HCT116 (cell line): ENCODE measurements around the gene ESX1. TPM values are rescaled to one million over a fixed set of nuclear protein-coding genes. Genes with fewer than 3 reads are reported as not detected.

Experiments
- ATAC-seq: fragments of 200-7000 bp; cut with Tn5 transposase; 2 replicates; pipeline ENCODE4 v1.9.1; 2020; ENCODE audit warnings: mild to moderate bottlenecking, moderate library complexity
- BruUV-seq: library from RNA; stranded (reverse); fragments of 400-500 nt; replicated peaks from 2 replicates; lab custom pipeline; 2021; lab: Mats Ljungman, UMichigan
- CTCF ChIA-PET: fragments of 300-600 bp; sonication (Branson Sonifier 250); formaldehyde crosslinking; loops from one replicate; lab custom pipeline; 2021; ENCODE audit warnings: antibody characterized with exemption; lab: Charles Lee
- POLR2A ChIA-PET: fragments of 300-600, 350-600 bp; sonication (Branson Sonifier 250); formaldehyde crosslinking; loops from one replicate; lab custom pipeline; 2021; ENCODE audit warnings: antibody characterized with exemption; lab: Charles Lee
- RAD21 ChIA-PET, 2 experiments: fragments of 300-600 bp; sonication (Branson Sonifier 250); formaldehyde crosslinking; loops; one replicate each; lab custom pipeline; 2023; ENCODE audit warnings: low total read pairs in 2 of 2; ENCODE audit not compliant: uncharacterized antibody in 2 of 2, unreplicated experiment in 2 of 2, low non-redundant PET in 1 of 2; lab: Charles Lee
- DNase-seq: peaks from one replicate; pipeline ENCODE4 v3.0.0-alpha.2; 2010; ENCODE audit warnings: low read depth, low spot score
- H2AFZ ChIP-seq: fragments of 200-600 bp; shearing (Covaris generic), sonication (generic); 2 replicates; pipeline ENCODE4 v1.6.1; 2017; ENCODE audit warnings: low read depth, mixed run types, mixed read lengths, antibody characterized with exemption, low read length; ENCODE audit not compliant: poor library complexity, severe bottlenecking
- H3K27ac ChIP-seq: 2 replicates; pipeline ENCODE4 v1.5.1; 2012; ENCODE audit warnings: low read depth, low read length
- H3K27me3 ChIP-seq: fragments of 200-600 bp; sonication (generic); 2 replicates; pipeline ENCODE4 v1.6.1; 2016; ENCODE audit warnings: mixed run types, low read length, mixed read lengths; ENCODE audit not compliant: insufficient read depth
- H3K36me3 ChIP-seq, 2 experiments: fragments of 200-500 bp in 1 of 2; fragments of 200-600 bp in 1 of 2; sonication (Bioruptor generic) in 1 of 2; sonication (generic) in 1 of 2; 2 replicates each; pipeline versions ENCODE4 v1.5.1 to v1.6.1; 2014 to 2016; ENCODE audit warnings: low read length in 2 of 2, inconsistent platforms in 1 of 2, mixed read lengths in 1 of 2, mixed run types in 1 of 2; ENCODE audit not compliant: insufficient read depth in 2 of 2, control insufficient read depth in 1 of 2
- H3K4me1 ChIP-seq, 2 experiments: fragments of 200-600 bp in 1 of 2; sonication (generic) in 1 of 2; 2 replicates each; pipeline versions ENCODE4 v1.5.1 to v1.6.1; 2012 to 2017; ENCODE audit warnings: low read length in 2 of 2, inconsistent platforms in 1 of 2, mild to moderate bottlenecking in 1 of 2, mixed read lengths in 1 of 2, mixed run types in 1 of 2, moderate library complexity in 1 of 2; ENCODE audit not compliant: insufficient read depth in 2 of 2, control insufficient read depth in 1 of 2
- H3K4me2 ChIP-seq: fragments of 200-600 bp; sonication (generic); 2 replicates; pipeline ENCODE4 v1.6.1; 2017; ENCODE audit warnings: mixed run types, low read length, mixed read lengths
- H3K4me3 ChIP-seq, 2 experiments: fragments of 200-600 bp in 1 of 2; sonication (generic) in 1 of 2; replicated peaks in 1 of 2; 2 replicates each; pipeline ENCODE4 v1.5.1; 2011 to 2016; ENCODE audit warnings: low read length in 2 of 2, control low read depth in 1 of 2, low read depth in 1 of 2, mild to moderate bottlenecking in 1 of 2, mixed read lengths in 1 of 2, mixed run types in 1 of 2
- H3K79me2 ChIP-seq: fragments of 200-600 bp; sonication (generic); 2 replicates; pipeline ENCODE4 v1.6.1; 2017; ENCODE audit warnings: mild to moderate bottlenecking, mixed run types, low read length, moderate library complexity, mixed read lengths; ENCODE audit not compliant: insufficient read depth
- H3K9ac ChIP-seq: fragments of 200-600 bp; sonication (generic); 2 replicates; pipeline ENCODE4 v1.6.1; 2016; ENCODE audit warnings: low read length, mixed read lengths
- H3K9me2 ChIP-seq: fragments of 200-600 bp; sonication (generic), shearing (Covaris generic); 2 replicates; pipeline ENCODE4 v1.6.1; 2017; ENCODE audit warnings: mixed run types, mild to moderate bottlenecking, moderate library complexity; ENCODE audit not compliant: insufficient read depth
- H3K9me3 ChIP-seq, 2 experiments: fragments of 200-500 bp in 1 of 2; fragments of 200-600 bp in 1 of 2; sonication (Bioruptor generic) in 1 of 2; sonication (generic) in 1 of 2; 2 replicates each; pipeline ENCODE4 v1.6.1; 2014 to 2017; ENCODE audit warnings: low read length in 2 of 2, mixed read lengths in 2 of 2, inconsistent platforms in 1 of 2, low read depth in 1 of 2, mild to moderate bottlenecking in 1 of 2, mixed run types in 1 of 2, moderate library complexity in 1 of 2; ENCODE audit not compliant: control insufficient read depth in 1 of 2, insufficient read depth in 1 of 2
- H4K20me1 ChIP-seq: fragments of 200-600 bp; sonication (generic), shearing (Covaris generic); 2 replicates; pipeline ENCODE4 v1.6.1; 2017; ENCODE audit warnings: mixed run types, mild to moderate bottlenecking, moderate library complexity; ENCODE audit not compliant: insufficient read depth
- ATF3 ChIP-seq: IDR thresholded peaks from 2 replicates; pipeline ENCODE4 v1.6.1; 2012
- CBX3 ChIP-seq: IDR thresholded peaks from 2 replicates; pipeline ENCODE4 v1.6.1; 2012; ENCODE audit warnings: low read depth
- CEBPB ChIP-seq: IDR thresholded peaks from 2 replicates; pipeline ENCODE4 v1.6.1; 2012; ENCODE audit warnings: low read depth
- CTCF ChIP-seq, 3 experiments: fragments of 200-600 bp in 1 of 3; sonication (generic) in 1 of 3; IDR thresholded peaks in 2 of 3; conservative IDR thresholded peaks in 1 of 3; 2 replicates each; pipeline ENCODE4 v1.5.1; 2012 to 2017; ENCODE audit warnings: low read depth in 2 of 3, low read length in 2 of 3, antibody characterized with exemption in 1 of 3, borderline replicate concordance in 1 of 3, control low read depth in 1 of 3, mild to moderate bottlenecking in 1 of 3, mixed read lengths in 1 of 3, mixed run types in 1 of 3, moderate library complexity in 1 of 3; ENCODE audit not compliant: insufficient read depth in 1 of 3
- EGR1 ChIP-seq: IDR thresholded peaks from 2 replicates; pipeline ENCODE4 v1.6.1; 2012; ENCODE audit warnings: low read depth
- ELF1 ChIP-seq: IDR thresholded peaks from 2 replicates; pipeline ENCODE4 v1.6.1; 2012; ENCODE audit warnings: low read depth, borderline replicate concordance
- FOSL1 ChIP-seq: IDR thresholded peaks from 2 replicates; pipeline ENCODE4 v1.6.1; 2012; ENCODE audit warnings: low read depth
- MAX ChIP-seq: IDR thresholded peaks from 2 replicates; pipeline ENCODE4 v1.6.1; 2012
- POLR2A ChIP-seq: IDR thresholded peaks from 2 replicates; pipeline ENCODE4 v1.7.0; 2011; ENCODE audit warnings: borderline replicate concordance; ENCODE audit not compliant: insufficient read depth, insufficient read length; ENCODE audit errors: extremely low read depth
- POLR2AphosphoS5 ChIP-seq: IDR thresholded peaks from 2 replicates; pipeline ENCODE4 v1.6.1; 2011; ENCODE audit warnings: mild to moderate bottlenecking, low read depth, low read length, moderate library complexity
- RAD21 ChIP-seq: IDR thresholded peaks from 2 replicates; pipeline ENCODE4 v1.6.1; 2012; ENCODE audit warnings: low read depth, mild to moderate bottlenecking
- SIN3A ChIP-seq: IDR thresholded peaks from 2 replicates; pipeline ENCODE4 v1.6.1; 2012; ENCODE audit warnings: low read depth
- SP1 ChIP-seq: IDR thresholded peaks from 2 replicates; pipeline ENCODE4 v1.6.1; 2012; ENCODE audit warnings: low read depth
- SRF ChIP-seq: IDR thresholded peaks from 2 replicates; pipeline ENCODE4 v1.6.1; 2012; ENCODE audit warnings: low read depth
- TCF7L2 ChIP-seq: IDR thresholded peaks from 2 replicates; pipeline ENCODE4 v1.7.0; 2011; ENCODE audit warnings: borderline replicate concordance, inconsistent platforms; ENCODE audit not compliant: insufficient read depth, insufficient read length; ENCODE audit errors: extremely low read depth
- ZBTB33 ChIP-seq: IDR thresholded peaks from 2 replicates; pipeline ENCODE4 v1.6.1; 2011; ENCODE audit warnings: mild to moderate bottlenecking, low read length, moderate library complexity; ENCODE audit not compliant: insufficient replicate concordance; ENCODE audit errors: extremely low read depth
- ZFX ChIP-seq: fragments of 450-650 bp; IDR thresholded peaks from 2 replicates; pipeline ENCODE4 v1.6.1; 2017
- ZNF274 ChIP-seq: fragments of 200-500 bp; sonication (Bioruptor generic); IDR thresholded peaks from 2 replicates; pipeline ENCODE4 v1.6.1; 2014; ENCODE audit warnings: mild to moderate bottlenecking, low read depth, low read length, inconsistent platforms
- intact Hi-C: fragments of 100-400 bp; cut with micrococcal nuclease; formaldehyde crosslinking; loops from 2 replicates; pipeline ENCODE4 v1.10.0; 2022
- total RNA-seq: library from RNA; stranded (reverse); gene quantifications from one replicate; pipeline ENCODE4 v1.2.1, GENCODE V29; 2021; ENCODE audit not compliant: unreplicated experiment
- TF ChIP-seq, protein P1 (sequence below): IDR thresholded peaks from 2 replicates; pipeline ENCODE4 v1.6.1; 2012; ENCODE audit warnings: low read depth

The ESX1 gene
- total RNA-seq, 1 experiment from 2014 or later = not detected

DNA sequence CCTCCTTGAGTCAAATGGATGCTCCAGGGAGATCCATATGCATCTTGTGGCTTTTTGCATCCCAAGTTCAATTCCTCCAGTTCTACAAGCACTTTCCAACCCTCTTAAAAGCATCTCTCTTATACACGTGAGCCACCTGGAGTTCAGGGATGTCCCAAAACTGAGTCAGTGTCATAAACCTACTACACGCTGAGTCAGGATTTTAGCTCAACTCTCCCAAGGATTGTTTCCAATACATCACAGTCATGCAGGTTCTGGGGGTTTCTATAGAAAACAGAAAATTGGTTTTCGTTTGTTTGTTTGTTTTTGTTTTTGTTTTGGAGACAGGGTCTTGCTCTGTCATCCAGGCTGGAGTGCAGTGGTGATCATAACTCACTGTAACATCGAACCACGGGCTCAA lies 25.9 kb upstream of the ESX1 start:
- no TSS peak for BruUV-seq
- Histone ChIP-seq H3K9ac (no peak overlapping the region), H3K4me3 (no peak overlapping the region), H4K20me1 (no peaks in the 10 kb centered on the region), H3K4me2 (no peak overlapping the region), H2AFZ (no peak overlapping the region), H3K27me3 (no peaks in the 10 kb centered on the region), H3K9me3 (no peaks in the 10 kb centered on the region), H3K36me3 (no peaks in the 10 kb centered on the region), H3K9me2 (no peaks in the 10 kb centered on the region), H3K79me2 (no peaks in the 10 kb centered on the region), H3K27ac (no peak overlapping the region), H3K4me1 (no peaks in the 10 kb centered on the region)
- ChIA-PET POLR2A (no interaction called here), CTCF (no interaction called here), RAD21 (no interaction called here)
- DNase-seq (no peak), ATAC-seq (no peak)
- intact Hi-C loops = no loop called here
- TF ChIP-seq SRF = no peak
- no peak for TF ChIP-seq ZFX
- TF ChIP-seq TCF7L2 = no peak
- no peak for TF ChIP-seq CBX3
- TF ChIP-seq, protein P1, sequence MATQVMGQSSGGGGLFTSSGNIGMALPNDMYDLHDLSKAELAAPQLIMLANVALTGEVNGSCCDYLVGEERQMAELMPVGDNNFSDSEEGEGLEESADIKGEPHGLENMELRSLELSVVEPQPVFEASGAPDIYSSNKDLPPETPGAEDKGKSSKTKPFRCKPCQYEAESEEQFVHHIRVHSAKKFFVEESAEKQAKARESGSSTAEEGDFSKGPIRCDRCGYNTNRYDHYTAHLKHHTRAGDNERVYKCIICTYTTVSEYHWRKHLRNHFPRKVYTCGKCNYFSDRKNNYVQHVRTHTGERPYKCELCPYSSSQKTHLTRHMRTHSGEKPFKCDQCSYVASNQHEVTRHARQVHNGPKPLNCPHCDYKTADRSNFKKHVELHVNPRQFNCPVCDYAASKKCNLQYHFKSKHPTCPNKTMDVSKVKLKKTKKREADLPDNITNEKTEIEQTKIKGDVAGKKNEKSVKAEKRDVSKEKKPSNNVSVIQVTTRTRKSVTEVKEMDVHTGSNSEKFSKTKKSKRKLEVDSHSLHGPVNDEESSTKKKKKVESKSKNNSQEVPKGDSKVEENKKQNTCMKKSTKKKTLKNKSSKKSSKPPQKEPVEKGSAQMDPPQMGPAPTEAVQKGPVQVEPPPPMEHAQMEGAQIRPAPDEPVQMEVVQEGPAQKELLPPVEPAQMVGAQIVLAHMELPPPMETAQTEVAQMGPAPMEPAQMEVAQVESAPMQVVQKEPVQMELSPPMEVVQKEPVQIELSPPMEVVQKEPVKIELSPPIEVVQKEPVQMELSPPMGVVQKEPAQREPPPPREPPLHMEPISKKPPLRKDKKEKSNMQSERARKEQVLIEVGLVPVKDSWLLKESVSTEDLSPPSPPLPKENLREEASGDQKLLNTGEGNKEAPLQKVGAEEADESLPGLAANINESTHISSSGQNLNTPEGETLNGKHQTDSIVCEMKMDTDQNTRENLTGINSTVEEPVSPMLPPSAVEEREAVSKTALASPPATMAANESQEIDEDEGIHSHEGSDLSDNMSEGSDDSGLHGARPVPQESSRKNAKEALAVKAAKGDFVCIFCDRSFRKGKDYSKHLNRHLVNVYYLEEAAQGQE = no peak
- TF ChIP-seq CEBPB = no peak
- TF ChIP-seq MAX = no peak
- TF ChIP-seq POLR2AphosphoS5 = no peak
- TF ChIP-seq SP1 = no peak
- no peak for TF ChIP-seq FOSL1
- TF ChIP-seq RAD21 = no peak
- TF ChIP-seq ZBTB33 = no peak
- TF ChIP-seq SIN3A = no peak
- no peak for TF ChIP-seq EGR1
- TF ChIP-seq ATF3 = no peak
- TF ChIP-seq CTCF (IDR thresholded peaks at IDR 0.05 in 2 of 3, conservative IDR thresholded peaks at IDR 0.05 in 1 of 3; ENCODE audit: borderline replicate concordance in 1 of 3, insufficient read depth in 1 of 3, low read depth in 2 of 3, low read length in 2 of 3) = no peak
- no peak for TF ChIP-seq ELF1
- no peak for TF ChIP-seq ZNF274
- TF ChIP-seq POLR2A = no peak
